ENCODE results near the gene S100A5.
"Not testable (repeated sequence)": the region's sequence is repeated elsewhere in the genome, so short reads cannot be mapped to it uniquely, and the experiment has no call there.

S100A5 gene

GRCh38 chr1:153540394-153541361 is at the start of gene S100A5:
S100A5 (minus strand) TSS chr1:153540934; CDS start chr1:153540191, 743 bp downstream.
- DNase-seq, result no peak

- DNase-seq, result no peak
Observed at GRCh38 chr1:153588482-153588881, 47.7 kb upstream of the S100A5 start.

GRCh38 chr1:153588033-153588432 is 47.3 kb upstream of the S100A5 start:
- not testable (repeated sequence) for DNase-seq

GRCh38 chr1:153587314-153587713 is 46.6 kb upstream of the S100A5 start:
- DNase-seq, result no peak

GRCh38 chr1:153586347-153586746 is 45.6 kb upstream of the S100A5 start:
- DNase-seq, result no peak

GRCh38 chr1:153585006-153585405 is 44.3 kb upstream of the S100A5 start:
- no peak for DNase-seq

- no peak for DNase-seq
Observed at GRCh38 chr1:153583976-153584375, 43.2 kb upstream of the S100A5 start.

- DNase-seq, result not testable (repeated sequence)
Observed at GRCh38 chr1:153583514-153583913, 42.8 kb upstream of the S100A5 start.

GRCh38 chr1:153582836-153583235 is 42.1 kb upstream of the S100A5 start:
- not testable (repeated sequence) for DNase-seq

- DNase-seq, result no peak
Observed at GRCh38 chr1:153578936-153579335, 38.2 kb upstream of the S100A5 start.

GRCh38 chr1:153578490-153578889 is 37.8 kb upstream of the S100A5 start:
- no peak for DNase-seq

GRCh38 chr1:153577624-153578051 is 36.9 kb upstream of the S100A5 start:
- no peak for DNase-seq

- DNase-seq, result no peak
Observed at GRCh38 chr1:153577138-153577537, 36.4 kb upstream of the S100A5 start.

- not testable (repeated sequence) for DNase-seq
Observed at GRCh38 chr1:153575497-153575896, 34.8 kb upstream of the S100A5 start.

GRCh38 chr1:153575081-153575491 is 34.4 kb upstream of the S100A5 start:
- not testable (repeated sequence) for DNase-seq

- DNase-seq, result no peak
Observed at GRCh38 chr1:153573351-153573750, 32.6 kb upstream of the S100A5 start.

- peak; percentile 36 for DNase-seq
Observed at GRCh38 chr1:153572569-153573015, 31.9 kb upstream of the S100A5 start.

GRCh38 chr1:153571706-153572105 is 31.0 kb upstream of the S100A5 start:
- no peak for DNase-seq

GRCh38 chr1:153570874-153571273 is 30.1 kb upstream of the S100A5 start:
- no peak for DNase-seq

- no peak for DNase-seq
Observed at GRCh38 chr1:153569465-153569864, 28.7 kb upstream of the S100A5 start.

GRCh38 chr1:153568367-153569099 is 27.8 kb upstream of the S100A5 start:
- DNase-seq, result peak; percentile 91

GRCh38 chr1:153567621-153568366 is 27.1 kb upstream of the S100A5 start:
- DNase-seq, result peak; percentile 67
